Measurements from ENCODE around the gene SAXO1.
"Not testable (repeated sequence)": the region's sequence is repeated elsewhere in the genome, so short reads cannot be mapped to it uniquely, and the experiment has no call there.

Gene SAXO1

GRCh38 chr9:18970393-18970792 lies 62.6 kb downstream of the SAXO1 start:
- DNase-seq (ENCODE audit: low spot score), result no peak

GRCh38 chr9:18969128-18969527 lies 63.9 kb downstream of the SAXO1 start:
- no peak for DNase-seq (ENCODE audit: low spot score)

GRCh38 chr9:18955626-18956025 lies 77.4 kb downstream of the SAXO1 start:
- no peak for DNase-seq (ENCODE audit: low spot score)

GRCh38 chr9:18951936-18952335 lies 81.1 kb downstream of the SAXO1 start:
- no peak for DNase-seq (ENCODE audit: low spot score)

DNA sequence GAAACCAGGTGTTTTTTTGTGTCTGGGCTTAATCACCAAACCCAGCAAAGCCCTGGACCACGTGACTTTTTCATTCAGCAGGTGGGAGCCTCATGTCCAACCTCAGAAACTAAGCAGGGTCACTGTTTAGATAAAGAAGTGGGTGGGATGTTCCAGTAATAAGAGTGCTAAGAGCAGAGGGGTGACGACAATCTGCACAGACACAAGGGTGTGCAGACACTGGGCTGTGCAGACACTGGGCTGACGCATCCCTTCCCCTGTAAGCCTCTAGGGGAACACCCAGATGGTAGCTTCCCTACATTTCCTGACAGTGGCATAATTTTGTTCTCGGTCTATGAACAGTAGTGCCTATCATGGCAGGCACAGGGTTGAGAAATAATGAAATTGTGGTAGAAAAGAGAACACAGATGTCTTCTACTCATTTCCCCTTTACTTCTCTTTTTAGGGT lies 85.1 kb downstream of the SAXO1 start:
- DNase-seq (ENCODE audit: low spot score), result no peak

DNA sequence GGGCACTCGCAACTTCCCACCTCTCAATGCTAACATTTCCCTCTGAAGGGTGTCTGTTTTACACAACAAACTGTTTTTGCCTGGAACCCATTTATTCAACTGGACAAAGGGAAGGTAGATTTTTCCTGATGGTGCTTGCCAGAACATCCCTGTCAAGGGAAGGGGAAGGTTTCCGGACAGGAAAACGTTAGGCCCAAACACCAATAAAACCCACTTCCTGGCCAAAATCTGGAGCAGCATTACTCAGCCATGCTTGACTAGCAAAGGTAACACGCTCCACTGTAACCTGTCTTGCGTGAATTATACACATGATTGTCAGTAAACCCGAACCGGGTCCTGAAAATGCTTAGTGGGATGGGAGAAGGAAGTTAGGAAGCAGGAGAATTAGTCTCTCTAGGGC lies 90.2 kb downstream of the SAXO1 start:
- DNase-seq (ENCODE audit: low spot score), result no peak

- DNase-seq (ENCODE audit: low spot score), result no peak
Observed at GRCh38 chr9:18941060-18941740, 91.8 kb downstream of the SAXO1 start.

- DNase-seq (ENCODE audit: low spot score), result no peak
Observed at GRCh38 chr9:18939943-18940342, 93.1 kb downstream of the SAXO1 start.

GRCh38 chr9:18936094-18936871 lies 96.7 kb downstream of the SAXO1 start:
- no peak for DNase-seq (ENCODE audit: low spot score)

GRCh38 chr9:18935541-18935940 lies 97.5 kb downstream of the SAXO1 start:
- DNase-seq (ENCODE audit: low spot score), result no peak

GRCh38 chr9:18930611-18931010 lies 102.4 kb downstream of the SAXO1 start:
- DNase-seq (ENCODE audit: low spot score), result not testable (repeated sequence)

GRCh38 chr9:18928711-18929110 lies 104.3 kb downstream of the SAXO1 start:
- no peak for DNase-seq (ENCODE audit: low spot score)

GRCh38 chr9:18926513-18926912 lies 106.5 kb downstream of the SAXO1 start:
- DNase-seq (ENCODE audit: low spot score), result no peak

DNA sequence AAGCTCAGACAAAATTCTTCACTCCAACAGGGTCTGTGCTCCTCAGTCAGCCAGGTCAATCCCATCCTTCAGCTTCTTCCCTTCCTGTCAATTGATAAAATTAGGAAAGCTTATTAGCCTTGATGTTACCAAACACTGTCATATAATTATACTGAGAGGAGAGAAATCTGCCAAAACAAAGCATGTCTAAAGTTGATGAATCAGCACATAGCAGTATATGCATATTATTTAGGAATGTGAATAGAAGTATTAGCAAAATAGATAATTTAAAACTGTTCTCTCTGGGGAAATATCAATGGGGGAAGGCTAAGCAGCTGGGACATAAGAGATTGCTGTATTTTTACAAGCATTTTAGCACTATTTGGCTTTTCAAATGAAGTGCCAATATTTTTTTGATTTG lies 107.1 kb downstream of the SAXO1 start:
- no peak for DNase-seq (ENCODE audit: low spot score)

- no peak for DNase-seq (ENCODE audit: low spot score)
Observed at GRCh38 chr9:18923671-18924430, 109.2 kb downstream of the SAXO1 start.

GRCh38 chr9:18923167-18923566 lies 109.8 kb downstream of the SAXO1 start:
- no peak for DNase-seq (ENCODE audit: low spot score)

DNA sequence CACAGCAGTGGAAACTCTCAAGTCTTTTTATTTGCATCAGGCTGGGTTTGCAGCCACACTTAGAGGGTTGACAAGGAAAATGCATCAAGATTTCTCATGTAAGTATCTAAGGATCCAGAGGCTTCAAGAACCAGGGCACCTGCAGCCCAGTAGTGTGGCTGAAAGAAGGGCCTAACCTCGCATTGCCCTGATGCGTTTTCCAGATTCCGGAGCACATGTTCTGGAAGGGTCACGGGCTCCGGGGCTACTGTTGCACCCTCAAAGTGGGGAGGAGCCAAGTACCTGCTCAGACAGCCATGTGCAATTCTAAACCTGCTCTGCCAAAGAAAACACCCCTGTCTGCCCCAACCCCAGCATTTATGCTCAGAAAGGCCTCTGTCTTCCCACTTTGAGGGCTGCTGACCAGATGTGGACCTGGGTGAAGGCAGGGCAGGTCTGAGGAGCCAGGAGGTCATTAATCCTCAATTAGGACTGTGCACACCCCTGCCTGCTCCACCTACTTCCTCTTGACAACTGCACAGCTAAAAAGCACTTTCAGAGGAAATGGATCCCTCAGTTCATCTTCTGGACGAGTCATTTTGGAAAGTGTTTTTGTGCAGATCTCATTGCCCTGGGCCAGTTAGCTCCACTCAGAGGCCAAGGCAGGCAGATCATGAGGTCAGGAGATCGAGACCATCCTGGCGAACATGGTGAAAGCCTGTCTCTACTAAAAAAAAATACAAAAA lies 110.7 kb downstream of the SAXO1 start:
- DNase-seq (ENCODE audit: low spot score), result no peak

DNA sequence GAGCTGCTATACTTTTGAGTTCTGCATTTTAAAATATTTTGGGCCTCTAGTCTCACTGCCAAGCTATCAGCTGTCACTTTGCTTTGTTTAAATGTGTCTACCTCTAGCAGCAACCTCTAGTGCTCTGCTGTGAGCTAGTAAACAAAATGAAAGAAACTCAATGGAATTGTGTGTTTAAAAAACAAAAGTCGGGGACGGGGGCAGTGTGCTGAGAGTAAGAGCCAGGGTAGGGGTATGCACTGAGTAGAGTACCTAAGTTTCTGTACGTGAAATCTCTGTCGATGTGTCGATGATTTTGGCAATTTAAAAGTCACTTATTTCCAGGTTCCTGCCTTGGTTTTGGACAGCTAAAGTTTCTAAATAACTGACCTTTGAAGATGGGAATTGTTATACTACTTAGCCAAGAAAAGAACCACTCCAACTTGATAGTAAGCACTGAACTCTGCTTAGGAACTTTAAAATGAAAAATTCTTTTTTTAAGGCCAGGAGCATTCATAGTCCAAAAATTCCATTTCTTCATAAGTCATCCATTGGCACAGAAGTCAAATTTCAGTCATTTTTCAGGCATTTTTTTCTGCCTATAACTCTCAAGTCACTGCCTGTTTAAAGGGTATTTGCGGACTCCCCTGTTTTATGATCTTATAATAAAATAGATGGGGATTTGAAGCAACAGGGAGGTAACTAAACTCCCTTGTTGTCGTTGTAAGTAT lies 111.5 kb downstream of the SAXO1 start:
- DNase-seq (ENCODE audit: low spot score), result no peak

GRCh38 chr9:18920141-18921084 lies 112.6 kb downstream of the SAXO1 start:
- no peak for DNase-seq (ENCODE audit: low spot score)

DNA sequence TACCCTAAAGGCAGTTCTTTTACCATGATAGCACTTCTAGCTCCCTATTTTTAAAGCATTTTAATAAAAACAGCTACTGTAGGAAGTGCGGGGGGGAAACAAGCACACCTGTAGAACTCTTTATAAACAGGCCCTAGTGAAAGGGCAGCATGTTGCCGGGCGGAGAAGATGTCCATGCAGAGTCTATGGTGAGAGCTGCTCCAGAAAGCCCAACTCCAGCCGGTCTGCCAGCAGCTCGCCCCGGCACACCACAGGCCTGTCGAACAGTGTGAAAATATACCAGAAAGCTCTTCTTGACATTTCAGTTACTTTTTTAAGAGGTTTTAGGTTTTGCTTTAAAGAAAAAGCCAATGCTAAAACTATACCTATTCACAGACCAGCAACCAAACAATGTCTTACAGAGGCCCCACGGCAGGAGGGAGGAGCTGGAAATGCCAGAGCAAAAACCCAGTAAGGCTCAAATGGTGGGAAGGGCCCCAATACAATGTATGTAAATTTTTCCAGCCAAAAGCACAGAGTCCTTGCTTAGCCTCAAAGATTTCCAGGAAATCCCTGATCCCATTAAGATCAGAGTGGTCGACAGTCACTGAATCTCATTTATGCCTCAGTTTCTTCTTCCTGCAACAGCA lies 121.2 kb downstream of the SAXO1 start:
- DNase-seq (ENCODE audit: low spot score), result no peak
